AG08395 (cell line): Measurements from ENCODE around the gene SMARCC2.
A peak's percentile ranks its signal among the peaks of the same experiment; 100 is the strongest.

Source experiments
- DNase-seq: peaks from one replicate; pipeline ENCODE4 v3.0.0; 2012; ENCODE audit warnings: mixed read lengths, low spot score

Gene SMARCC2

DNA sequence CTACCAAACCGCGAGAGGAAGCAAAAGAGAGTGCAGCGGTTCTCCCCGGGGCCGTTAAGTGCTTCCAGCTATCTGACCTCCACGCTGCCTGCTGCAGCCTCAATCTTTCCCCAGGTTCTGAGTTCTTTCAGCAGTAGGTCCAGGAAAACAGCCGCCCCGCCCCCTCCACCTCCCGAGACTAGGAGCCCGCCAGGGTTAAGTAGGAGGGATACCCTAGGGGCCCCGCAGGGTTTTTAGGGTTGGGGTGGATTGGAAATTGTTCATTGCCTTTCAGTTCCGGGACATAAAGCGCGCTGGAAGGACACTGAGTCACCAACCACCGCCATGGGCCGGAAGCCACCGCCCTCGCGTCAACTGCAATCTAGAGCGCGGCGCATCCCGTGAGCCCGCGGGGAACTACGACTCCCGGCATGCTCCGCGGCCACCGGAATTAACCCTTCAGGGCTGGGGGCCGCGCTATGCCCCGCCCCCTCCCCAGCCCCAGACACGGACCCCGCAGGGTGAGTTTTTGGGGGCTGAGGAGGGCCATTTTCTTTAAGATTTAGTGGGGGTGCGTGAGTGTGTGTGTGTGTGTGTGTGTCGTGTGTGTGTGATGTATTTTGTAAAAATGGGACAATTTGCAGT, 37.0 kb downstream of the SMARCC2 start, which contains the start of gene MYL6B:
TSS of gene MYL6B (plus strand) at position 456 of the 624 bp plus-strand sequence. CDS start 1,332 bp downstream, outside the sequence.
- peak; percentile 95 for DNase-seq

DNA sequence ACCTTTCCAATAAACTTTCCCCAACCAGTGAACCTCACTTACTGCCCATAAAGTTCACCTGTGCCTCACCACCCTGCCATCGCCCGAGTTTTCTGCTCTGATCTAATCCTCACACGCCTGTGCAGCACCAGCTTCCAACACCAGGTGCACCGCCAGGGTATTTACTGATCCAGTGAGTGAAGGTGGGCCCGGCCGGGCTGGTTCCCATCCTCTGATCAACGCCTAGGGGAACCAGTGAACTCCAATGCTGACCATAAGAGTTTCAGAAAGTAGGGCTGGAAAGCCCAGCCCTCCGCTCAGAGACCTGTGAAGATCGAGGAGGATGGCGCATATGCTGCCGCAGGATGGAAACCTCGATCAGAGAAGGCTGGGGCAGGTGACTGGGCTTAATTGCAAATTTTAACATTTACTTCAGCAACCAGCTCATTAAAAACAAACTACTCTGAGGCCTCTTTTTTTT, 37.6 kb downstream of the SMARCC2 start:
- no peak for DNase-seq

DNA sequence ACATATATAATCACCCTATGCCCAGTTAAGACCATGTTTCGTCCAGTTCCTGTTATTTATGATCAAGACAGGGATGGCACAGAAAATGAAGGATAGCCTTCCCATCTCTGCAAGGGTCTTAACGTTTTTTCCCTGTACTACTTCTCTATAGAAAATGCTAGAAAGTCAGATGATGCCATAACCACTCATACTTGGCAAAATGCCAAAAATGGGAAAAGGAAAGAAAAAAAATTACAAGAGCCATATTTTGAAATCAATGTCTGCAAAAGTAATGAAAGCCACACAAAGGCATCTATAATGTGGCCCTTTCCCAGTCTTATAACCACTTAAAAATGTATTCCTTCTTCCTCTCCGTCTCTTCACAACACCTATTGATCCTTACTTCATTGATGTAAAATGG, 38.7 kb downstream of the SMARCC2 start:
- DNase-seq: no peak

- DNase-seq: no peak
Measured at GRCh38 chr12:56146492-56147460, 42.5 kb downstream of the SMARCC2 start.

DNA sequence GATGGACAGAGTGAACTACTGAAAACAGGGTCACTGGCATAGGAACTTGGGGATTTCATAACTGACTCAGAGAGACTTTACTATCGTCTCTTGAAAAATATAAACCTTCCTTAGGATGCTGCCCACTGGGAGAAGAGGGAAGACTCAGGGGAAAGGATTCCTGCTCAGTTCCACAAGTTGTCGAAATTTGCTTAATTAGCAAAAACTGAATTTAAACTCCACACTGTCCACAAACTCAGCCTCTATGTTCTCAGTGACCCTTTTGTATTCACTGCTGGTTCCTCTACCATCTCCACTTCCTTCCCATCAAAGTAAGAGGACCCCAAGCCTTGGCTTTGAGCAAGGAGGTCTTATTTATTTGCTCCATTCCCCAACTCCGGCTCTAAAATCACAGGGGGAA, 44.1 kb downstream of the SMARCC2 start:
- DNase-seq: no peak

GRCh38 chr12:56143870-56144269, 45.4 kb downstream of the SMARCC2 start:
- DNase-seq: no peak

GRCh38 chr12:56143217-56143616, 46.1 kb downstream of the SMARCC2 start:
- no peak for DNase-seq

- no peak for DNase-seq
Measured at GRCh38 chr12:56141946-56142784, 47.1 kb downstream of the SMARCC2 start.

- DNase-seq: no peak
Measured at GRCh38 chr12:56137853-56138571, 51.3 kb downstream of the SMARCC2 start.

- no peak for DNase-seq
Measured at GRCh38 chr12:56134897-56135296, 54.4 kb downstream of the SMARCC2 start.

DNA sequence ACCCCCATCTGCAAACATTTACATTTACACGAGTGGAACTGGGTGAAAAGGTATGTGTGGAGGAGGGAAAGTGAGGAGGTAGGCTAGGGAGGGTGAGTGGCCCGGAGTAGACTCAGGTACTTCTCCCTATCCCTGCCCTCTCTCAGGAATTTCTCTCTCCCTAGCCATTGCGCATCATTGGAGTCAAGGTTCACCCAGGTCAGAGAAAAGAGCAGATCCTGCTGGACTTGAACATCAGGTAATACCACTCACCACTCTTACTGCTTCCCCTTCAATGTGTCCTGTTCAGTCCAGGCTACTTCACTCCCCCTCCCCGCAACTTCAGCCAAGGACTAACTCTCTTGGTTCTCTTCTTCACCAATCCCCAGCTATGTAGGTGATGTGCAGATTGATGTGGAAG, 58.4 kb downstream of the SMARCC2 start:
- no peak for DNase-seq

GRCh38 chr12:56129942-56130495, 59.3 kb downstream of the SMARCC2 start:
- DNase-seq: no peak

- peak; percentile 58 for DNase-seq
Measured at GRCh38 chr12:56129206-56129941, 59.9 kb downstream of the SMARCC2 start.

DNA sequence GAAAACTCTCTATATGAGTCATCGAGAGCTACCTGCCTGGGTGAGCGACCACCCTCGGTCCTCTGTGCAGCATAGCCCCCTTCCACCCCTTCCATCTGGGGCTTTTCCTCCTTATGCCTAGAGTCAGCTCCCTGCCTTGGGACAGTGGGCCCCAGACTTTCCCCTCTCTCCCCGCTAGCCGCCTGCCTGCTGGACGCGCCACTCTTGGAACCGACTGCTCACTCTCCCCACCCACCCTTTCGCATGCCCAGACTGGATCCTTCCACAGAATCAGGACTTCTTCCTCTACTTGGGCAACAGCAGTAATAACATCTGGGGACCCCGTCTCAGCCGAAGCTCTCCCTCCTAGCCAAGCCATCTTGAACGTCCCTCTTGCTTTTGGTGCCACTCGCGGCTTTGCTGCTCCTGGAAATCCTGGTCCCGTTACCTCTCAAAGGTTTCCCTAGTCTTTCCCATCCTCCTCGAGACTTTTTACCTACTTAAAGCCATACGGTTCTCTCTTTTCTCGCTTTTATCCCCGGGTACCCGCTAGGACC, 60.5 kb downstream of the SMARCC2 start:
- DNase-seq: no peak

DNA sequence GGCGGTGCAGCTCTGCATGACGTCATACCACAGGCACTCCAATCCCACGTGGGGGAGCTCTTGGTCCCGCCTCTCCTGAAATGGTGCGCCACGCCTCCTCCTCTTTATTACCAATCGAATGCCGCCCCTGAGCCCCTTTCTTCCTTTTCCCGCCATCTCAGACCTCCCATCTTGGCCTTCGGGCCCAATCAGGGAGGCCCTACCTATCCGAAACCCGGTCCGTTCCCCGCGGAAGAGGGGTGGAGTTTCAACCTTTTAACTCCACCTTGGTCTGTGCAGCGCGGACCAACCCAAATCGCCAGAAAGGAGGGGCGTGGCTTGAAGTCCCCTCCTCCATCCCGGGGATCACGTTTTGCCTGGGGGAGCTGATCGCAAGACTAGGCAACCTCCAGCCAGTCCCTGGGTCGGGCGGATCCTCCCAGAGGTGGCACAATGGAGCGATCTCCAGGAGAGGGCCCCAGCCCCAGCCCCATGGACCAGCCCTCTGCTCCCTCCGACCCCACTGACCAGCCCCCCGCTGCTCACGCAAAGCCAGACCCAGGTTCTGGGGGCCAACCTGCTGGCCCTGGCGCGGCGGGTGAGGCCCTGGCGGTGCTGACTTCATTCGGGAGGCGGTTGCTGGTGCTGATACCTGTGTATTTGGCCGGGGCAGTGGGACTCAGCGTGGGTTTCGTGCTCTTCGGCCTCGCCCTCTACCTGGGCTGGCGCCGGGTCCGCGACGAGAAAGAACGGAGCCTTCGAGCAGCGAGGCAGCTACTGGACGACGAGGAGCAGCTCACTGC, 61.2 kb downstream of the SMARCC2 start, which contains the start of gene ESYT1:
TSS of gene ESYT1 (plus strand) at position 380 of the 782 bp plus-strand sequence. CDS start at position 433, 53 bp downstream.
- DNase-seq: peak; percentile 98

- DNase-seq: no peak
Measured at GRCh38 chr12:56127485-56127887, 61.8 kb downstream of the SMARCC2 start.

DNA sequence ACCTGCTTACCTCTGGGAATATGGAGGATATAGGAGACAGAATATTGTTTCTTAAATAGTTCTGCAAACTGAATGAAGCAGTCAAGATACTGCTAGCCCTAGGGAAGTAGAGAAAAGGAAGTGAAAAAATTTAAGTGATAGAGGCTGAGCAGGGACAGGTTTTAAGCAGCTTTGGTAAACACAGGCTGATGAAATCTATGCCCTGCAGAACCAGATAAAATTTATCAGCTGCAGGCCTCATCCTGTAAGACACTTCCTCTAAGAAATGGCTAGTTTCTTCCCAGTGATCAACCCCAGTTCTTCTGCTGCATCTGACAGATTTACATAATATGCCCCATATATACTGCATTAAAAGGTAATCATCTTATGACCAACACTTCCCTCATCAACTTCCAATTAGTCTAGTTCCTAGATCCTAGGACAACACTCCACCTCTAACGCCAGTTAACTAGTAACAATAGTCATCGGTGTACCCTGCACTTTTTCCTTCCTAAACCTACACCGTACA, 62.5 kb downstream of the SMARCC2 start:
- no peak for DNase-seq

- DNase-seq: no peak
Measured at GRCh38 chr12:56124133-56124532, 65.2 kb downstream of the SMARCC2 start.

- DNase-seq: no peak
Measured at GRCh38 chr12:56122637-56123036, 66.6 kb downstream of the SMARCC2 start.
